ENCODE results near the gene KLHL40.

- no peak for TF ChIP-seq CTCF (conservative IDR thresholded peaks at IDR 0.05 in 1 of 2, IDR thresholded peaks at IDR 0.05 in 1 of 2; ENCODE audit: low read depth in 1 of 2, low read length in 2 of 2)
- TF ChIP-seq EZH2 (IDR thresholded peaks at IDR 0.05; ENCODE audit: low read length, missing control alignments) = no peak
These were observed 23.1 kb upstream of the KLHL40 start for GRCh38 chr3:42662037-42662812.

Measured in fibroblast of lung (primary cell).